GM21737 (cell line): ENCODE measurements around the gene PPAT.

Experiments
- ATAC-seq: cut with Tn5 transposase; IDR thresholded peaks from one replicate; pipeline ENCODE4 v1.9.1; 2021; ENCODE audit warnings: mild to moderate bottlenecking, moderate library complexity; ENCODE audit not compliant: unreplicated experiment

Gene PPAT

DNA sequence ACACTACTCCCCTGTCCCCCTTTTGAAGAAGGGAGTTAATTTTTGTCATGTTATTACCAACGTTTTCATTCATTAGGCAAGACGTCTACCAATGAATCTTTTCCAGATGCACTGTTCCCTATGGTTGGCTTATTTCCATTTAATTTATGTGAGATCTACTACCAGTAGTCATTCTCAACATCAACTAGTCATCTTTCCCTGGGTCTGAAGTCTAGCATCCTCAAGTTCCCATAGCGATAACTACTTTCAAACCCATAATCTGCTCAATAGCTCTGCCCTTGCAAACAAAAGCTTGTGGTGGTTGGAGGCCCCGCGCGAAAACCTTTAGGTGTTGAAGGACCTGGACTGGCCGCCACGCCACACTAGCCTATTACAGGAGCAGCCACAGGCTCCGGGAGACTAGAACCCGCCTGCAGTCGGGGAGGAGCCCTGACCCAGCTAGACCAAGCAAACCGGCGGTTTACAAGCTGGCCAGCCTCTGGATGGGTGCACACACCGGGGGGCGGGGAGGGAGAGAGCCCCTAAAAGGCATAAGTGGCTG is 746 bp downstream of the PPAT start:
- peak; percentile 18 for ATAC-seq

DNA sequence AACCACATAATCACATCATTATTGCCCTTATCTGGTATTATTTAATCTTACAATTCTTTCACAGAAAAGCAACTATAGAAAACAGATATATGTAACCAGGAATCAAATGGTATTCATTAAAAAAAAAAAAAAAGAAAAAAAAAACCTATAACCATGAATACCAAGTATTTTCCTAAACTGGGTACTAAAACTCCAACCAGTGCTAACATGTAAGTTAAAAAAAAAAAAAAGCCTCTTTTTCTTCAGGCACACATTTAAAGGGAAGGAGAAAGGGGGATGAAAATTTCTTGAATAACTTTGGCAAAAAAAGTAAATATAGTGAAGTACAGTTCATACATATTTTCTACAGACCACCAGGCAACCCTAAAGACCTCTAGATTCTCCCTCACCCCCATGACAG is 2.1 kb downstream of the PPAT start:
- ATAC-seq = no peak

DNA sequence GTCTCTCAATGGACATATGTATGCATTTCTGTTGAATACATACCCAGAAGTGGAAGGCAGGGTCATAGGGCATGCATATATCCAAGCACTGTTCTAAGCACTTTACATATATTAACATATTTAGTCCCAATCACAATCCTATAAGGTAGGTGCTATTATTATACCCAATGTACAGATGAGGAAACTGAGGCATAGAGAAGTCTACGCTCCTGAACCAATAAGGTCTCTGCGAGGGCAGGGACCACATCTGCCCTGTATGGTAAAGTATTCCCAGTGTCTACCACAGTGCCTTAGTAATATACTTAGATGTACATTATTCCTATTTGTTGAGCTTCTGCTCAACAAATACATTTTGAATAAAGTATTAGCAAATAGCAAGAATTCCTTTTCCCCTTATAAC is 5.2 kb downstream of the PPAT start:
- ATAC-seq = no peak

DNA sequence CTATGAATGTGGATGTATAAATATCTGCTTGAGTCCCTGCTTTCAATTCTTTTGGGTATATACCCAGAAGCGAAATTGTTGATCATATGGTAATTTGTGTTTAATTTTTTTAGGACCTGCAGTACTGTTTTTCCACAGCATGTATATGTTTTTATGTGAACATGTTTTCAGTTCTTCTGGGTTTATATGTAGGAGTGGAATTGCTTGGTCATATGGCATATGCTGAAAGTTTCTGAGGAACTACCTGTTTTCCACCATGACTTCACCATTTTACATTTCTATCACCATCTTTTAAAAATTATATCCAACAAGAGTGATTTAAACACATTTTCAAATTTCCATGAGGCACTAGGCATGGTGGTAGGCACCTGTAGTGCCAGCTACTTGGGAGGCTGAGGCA is 8.2 kb downstream of the PPAT start:
- no peak for ATAC-seq

DNA sequence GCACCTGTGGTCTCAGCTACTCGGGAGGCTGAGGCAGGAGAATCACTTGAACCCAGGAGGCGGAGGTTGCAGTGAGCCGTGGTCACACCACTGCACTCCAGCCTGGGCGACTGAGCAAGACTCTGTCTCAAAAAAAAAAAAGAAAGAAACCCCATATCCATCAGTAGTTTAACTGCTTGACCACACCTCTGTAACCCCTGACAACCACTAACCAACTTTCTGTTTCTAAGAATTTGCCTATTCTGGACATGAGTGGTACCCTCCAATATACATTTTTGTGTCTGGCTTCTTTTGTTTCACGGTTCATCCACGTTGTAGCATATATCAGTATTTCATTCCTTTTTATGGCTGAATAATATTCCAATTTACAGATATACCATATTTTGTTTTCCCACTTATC is 9.1 kb downstream of the PPAT start:
- ATAC-seq = no peak

DNA sequence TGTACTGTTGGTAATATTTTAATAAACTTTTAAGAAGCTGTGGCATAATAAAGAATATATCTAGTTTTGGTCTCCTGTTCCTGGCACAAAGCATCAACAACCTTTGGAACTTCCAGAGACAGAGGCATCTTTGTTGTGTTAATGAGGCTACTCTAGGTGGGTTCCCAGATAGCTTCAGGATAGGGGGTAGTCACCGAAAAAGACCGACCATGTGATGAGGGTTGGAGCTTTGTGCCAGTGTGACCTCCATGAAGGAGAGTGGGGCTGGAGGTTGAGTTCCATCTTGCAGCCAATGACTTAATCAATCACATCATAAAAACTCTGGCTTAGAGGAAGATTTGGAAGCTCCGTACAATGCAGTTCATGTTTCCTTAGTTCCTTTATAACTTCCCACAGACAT is 9.9 kb downstream of the PPAT start:
- ATAC-seq = no peak

DNA sequence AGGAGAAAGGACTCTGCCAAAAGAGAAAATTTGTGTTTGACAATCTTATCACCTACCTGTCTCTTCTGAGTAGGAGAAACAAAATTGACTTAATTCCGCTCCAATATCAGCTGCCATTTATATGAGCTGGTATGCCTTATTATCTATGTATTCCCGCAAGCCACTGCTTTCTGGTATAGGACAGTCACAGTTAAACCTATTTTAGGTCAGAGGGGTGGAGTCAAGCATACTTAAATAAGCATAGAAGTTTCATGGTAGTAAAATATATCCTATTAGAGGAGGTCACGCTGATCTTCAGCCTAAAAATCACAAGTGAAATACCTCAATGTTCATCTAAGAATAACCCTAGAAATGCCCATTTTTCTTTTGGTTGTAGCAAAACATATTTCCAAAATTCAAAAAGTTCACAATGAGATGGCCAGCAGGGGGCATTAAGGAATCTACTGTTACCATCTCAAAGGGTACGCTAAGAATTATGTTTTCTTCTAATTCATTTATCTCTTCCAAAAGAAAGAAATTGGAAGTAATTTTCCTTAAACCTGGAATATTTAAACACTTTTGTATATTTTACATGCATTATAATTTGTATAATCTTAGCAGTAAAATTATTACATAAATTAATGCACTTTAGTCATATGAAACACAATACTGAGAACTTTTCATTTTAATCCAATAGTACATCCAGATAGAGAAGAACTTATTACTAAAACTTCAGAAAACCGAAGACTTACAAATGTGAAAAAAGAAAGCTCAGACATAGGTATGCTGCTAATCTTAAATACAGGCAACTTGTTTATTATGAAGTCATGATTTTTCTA is 10.5 kb downstream of the PPAT start:
- ATAC-seq = no peak

DNA sequence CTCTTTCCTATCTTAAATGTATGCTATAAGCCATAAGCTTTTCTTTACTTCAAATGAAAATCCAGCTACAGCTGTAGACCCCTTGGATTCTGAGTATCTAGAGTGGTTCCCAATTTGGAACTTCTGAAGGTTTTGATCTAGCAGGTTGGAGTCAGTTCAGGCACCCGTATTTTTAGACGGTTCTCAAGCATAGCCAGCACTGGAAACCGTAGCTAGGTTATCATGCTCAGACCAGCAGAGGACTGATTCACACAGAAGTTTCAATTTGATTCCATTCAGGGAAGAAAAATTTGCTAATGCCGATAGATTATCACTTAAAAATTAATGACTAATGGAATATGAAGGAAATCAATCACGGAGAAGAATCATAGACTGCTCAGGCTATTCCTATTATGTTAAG is 11.2 kb downstream of the PPAT start:
- ATAC-seq = no peak

DNA sequence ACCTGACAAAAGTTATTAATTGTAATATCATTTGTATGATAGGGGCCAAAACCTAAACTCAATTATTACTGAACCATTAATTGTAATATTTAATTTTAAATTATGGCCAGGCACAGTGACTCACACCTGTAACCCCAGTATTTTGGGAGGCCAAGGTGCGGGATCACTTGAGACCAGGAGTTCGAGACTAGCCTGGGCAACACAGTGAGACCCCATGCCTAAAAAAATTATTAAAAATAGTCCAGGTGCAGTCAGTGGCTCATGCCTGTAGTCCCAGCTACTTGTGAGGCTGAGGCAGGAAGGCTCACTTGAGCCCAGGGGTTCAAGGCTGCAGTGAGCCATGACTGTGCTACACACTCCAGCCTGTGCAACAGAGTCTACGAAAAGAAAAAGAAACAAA is 18.0 kb downstream of the PPAT start:
- no peak for ATAC-seq

DNA sequence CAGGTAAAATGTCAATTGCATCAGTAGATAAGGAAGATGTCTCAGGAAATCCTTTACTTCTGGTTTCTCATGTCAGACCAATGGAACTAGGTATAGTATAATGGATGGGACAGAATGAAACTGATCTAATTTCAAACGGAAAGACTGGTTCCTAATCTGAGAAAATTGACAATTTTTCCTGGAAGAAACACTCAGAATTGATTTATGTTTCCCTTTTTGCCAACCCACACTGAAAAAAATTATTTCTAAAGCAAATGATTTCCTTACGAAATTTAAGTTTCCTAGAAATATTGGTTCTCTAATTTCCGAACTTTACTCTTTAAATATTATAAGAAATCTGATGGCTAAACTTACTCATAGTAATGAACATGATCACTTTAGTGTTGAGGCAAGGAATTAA is 19.1 kb downstream of the PPAT start:
- ATAC-seq = no peak

DNA sequence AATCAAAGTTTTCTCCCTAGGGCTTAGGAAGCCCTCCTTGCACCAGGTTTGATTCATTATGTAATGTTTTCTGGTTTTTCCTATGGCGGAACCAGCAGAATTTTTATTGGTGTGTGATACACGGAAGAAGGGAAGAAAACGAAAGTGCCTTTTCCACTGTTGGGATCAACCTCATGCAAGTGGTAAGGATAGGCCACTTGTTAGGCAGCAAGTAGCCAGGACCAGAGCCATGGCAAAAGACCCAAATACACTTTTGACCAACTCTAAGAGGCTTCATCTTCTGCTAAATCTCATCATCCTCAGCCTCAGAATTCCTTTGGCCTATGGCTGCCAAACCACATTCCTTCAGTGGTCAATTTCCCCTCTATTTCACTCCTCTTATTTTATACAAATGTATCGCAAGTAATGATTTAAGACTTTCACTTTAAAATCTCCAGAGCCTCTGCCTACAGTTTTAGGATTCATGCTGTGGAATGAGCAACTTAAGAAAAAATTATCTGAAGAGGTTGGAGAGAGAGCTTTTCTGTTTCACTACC is 21.2 kb downstream of the PPAT start:
- no peak for ATAC-seq

DNA sequence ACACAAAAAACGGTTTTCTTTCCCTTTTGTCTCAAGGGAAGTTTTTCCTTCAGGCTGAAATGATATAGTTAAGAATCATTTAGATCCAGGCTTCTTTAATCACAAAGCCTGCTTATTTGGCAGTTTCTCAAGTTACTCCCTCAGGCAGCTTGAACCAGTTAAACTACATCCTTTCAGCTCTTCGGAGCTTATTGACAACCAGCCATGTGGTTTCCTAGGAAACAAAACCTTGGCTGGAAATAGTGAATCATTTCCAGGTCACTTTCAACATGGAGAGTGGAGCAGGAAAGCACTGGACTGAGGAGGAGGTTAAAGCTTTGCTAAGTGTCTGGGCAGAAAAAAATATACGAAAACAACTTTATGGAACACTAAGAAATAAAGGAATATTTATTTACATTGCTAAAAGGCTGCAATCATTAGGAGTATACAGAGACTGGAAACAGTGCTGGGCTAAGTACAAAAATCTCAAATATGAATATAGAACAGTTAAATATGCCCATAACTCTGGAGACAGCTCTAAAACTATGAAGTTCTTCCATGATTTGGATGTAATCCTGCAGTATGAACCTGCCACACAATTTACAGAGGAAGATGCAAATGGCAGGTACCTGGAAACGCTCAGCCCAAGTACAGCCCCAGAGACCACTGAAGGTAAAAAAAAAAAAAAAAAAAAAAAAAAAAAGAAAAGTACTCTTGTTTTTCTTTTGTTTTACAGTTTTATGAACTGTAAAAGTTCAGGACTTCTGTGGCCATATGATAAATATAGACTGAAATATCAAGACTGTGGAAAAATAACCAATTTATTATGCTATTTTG is 25.0 kb downstream of the PPAT start:
- ATAC-seq = no peak

DNA sequence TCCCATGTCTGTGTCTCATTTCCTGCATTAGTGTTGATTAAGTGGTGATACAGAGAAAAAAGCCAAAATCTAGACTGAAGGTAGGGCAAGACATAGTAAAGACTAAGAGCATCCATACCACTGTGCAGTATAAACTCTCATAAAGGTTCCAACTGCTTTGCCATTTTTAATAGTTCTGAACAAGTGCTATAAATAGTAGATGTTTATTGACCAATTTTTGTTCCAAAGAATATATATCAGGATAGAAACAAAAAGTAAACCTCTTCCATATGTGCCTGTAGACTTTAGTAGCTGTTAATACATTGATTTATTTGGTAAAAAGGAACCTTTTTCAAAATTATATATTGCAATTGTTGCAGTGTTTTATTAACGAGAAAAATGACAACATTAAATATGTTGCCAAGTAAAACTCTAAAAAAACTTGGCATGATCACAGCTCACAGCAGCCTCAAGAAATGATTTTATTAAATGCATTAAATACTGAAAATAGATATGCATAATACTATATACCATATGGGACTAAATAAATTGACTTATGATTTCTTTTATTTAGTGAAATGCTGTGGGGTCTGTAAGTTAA is 25.8 kb downstream of the PPAT start:
- ATAC-seq = no peak

DNA sequence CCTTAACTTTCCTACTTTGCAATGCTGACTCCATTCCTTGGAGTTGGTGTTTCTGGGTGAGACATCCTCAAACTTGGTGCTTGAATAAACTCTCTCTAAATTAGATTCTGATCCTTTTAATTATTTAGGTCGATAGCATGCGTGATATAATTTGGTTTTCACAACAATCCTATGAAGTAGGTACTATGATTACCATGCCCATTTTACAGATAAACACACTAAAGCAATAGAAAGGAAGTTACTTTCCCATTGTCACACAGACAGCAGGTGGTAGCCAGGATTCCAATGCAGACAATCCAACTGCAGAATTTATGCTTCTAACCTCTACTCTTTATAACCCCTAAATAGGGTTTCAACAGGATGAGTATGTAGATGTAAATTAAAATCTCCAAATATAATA is 26.4 kb downstream of the PPAT start:
- ATAC-seq = no peak

DNA sequence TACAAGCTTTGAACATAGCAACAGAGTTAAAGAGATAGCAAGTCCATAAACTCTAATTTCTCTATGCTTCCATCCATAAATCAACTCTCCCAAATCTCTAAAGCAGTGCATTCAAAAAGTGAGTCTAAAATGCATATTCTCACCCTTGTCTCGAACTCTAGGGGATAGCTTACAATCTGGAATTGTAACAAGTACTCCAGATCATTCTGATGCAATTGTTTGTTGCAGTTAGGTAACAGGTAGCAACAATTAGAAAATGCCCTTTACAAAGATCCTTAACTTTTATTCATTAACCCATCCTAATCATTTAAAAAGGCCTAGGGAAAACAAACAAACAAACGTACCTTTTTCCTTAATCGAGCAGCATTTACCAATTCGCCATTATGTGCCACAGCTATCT is 29.3 kb downstream of the PPAT start:
- ATAC-seq = no peak

DNA sequence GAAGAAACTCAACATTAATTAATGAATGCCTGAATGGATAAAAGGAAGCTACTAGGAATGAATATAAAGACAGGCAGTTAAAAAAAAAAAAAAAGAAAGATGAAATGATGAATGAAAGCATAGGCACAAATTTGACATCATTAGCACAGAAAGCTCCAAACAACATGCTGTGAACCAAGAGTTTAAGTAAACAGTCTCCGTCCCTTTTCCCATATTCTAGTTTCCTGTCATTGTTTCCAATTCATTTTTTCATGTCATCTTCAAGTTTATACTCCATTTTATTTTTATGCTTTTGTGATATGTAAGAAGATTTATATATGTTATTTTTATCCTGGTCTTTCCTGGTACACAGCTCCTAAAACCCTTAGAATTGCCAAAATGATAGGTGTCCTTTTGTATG is 30.4 kb downstream of the PPAT start:
- no peak for ATAC-seq

DNA sequence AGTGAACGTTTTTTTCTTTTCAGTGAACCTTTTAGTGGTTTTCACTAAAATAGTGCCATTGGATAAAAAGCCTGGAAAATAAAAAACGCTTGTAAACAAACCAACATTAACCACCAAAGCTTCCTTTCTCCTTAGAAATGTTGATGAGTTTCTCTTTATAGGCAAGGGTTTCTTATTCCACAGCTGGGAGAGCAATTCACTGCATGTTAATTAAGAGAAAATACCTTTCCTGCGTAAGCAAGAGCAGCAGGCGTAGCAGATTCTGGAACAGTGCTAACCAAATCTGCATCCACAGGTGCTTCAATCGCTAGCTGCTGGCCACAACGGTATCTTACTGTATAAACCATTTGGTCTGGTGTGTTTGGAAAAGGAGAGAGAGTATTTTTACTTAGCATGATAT is 34.9 kb downstream of the PPAT start:
- no peak for ATAC-seq

DNA sequence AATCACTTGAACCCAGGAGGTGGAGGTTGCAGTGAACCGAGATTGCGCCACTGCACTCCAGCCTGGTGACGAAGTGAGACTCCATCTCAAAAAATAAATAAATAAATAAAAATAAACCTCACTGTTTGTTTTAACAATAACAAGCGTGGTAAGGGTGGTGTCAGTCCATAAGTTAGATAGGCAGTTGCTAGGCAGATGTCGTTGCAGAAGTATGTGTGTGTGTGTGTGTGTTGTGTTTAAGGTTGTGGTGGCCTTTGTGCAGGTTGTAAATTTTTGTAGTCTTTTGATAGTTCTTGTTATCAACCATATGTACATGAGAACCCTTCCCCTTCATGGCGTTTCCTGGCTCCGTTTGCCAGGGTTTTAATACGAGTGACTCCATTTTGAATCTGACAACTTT is 44.1 kb downstream of the PPAT start:
- ATAC-seq = no peak

DNA sequence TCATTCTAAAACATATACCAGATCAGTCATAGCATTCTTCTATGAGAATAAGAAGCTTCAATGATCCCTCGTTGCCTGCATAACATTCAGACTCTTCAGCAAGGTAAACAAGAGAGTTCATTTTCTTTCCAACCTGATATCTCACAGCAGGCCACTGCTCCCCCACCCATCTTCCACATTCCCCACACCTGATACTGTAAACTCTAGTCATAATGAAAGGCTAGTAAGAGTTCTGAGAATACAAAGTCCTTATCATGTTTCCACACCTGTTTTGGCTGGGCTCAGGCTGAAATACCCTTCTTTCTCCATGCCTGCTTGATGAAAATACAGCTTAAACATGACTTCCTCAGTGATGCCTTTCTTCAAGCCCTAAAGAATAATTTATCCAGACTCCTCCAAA is 45.9 kb downstream of the PPAT start:
- ATAC-seq = no peak

DNA sequence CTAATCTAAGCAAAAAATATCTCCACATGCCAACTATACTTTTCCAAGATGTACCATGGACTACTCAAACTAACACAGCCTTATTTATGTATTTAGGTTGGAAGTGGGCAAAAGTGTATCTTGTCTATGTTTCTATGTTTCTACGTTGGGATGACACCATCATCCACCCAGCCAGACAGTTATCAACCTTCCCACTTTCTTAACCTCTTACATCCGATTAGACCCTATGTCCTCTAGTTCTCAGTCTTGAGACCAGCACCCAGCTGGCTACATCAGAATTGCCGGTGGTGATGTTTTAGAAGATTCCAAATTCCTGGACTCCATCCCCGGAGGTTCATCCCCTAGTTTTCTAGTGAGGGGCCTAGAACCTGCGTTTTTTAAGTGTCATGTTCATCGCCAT is 47.1 kb downstream of the PPAT start:
- no peak for ATAC-seq
